H1 (cell line): ENCODE data around the gene HMHB1. TPM values are rescaled to one million over a fixed set of nuclear protein-coding genes. Genes with fewer than 3 reads are reported as not detected.
A peak's percentile ranks its signal among the peaks of the same experiment; 100 is the strongest.

Experiments used
- CTCF ChIA-PET: fragments of 300-600 bp; sonication (Branson Sonifier 250); formaldehyde crosslinking; loops from one replicate; lab custom pipeline; 2021; ENCODE audit not compliant: partially characterized antibody; lab: Charles Lee
- POLR2A ChIA-PET: fragments of 300-600 bp; sonication (Branson Sonifier 250); formaldehyde crosslinking; loops from one replicate; lab custom pipeline; 2021; ENCODE audit warnings: inconsistent platforms; ENCODE audit not compliant: partially characterized antibody; lab: Charles Lee
- DNase-seq, 2 experiments: peaks; one replicate each; pipeline versions ENCODE4 v3.0.0 to v3.0.0-alpha.2; 2010 to 2022; ENCODE audit warnings: low spot score in 2 of 2, low read depth in 1 of 2, mixed read lengths in 1 of 2
- FAIRE-seq: peaks from 2 replicates; lab custom pipeline; 2011; peaks lifted over from hg19 to GRCh38; lab: Jason Lieb, UNC
- H2AFZ ChIP-seq: 2 replicates; pipeline ENCODE4 v1.8.1; 2012; ENCODE audit warnings: low read length, inconsistent platforms
- H2AK5ac ChIP-seq: 2 replicates; pipeline ENCODE4 v1.6.1; 2013; ENCODE audit warnings: low read depth, low read length
- H2BK120ac ChIP-seq: replicated peaks from 2 replicates; pipeline ENCODE3; 2013; ENCODE audit warnings: low read depth, low read length, inconsistent platforms
- H2BK12ac ChIP-seq: 2 replicates; pipeline ENCODE4 v1.6.1; 2013; ENCODE audit warnings: low read depth, low read length
- H2BK15ac ChIP-seq: 2 replicates; pipeline ENCODE4 v1.6.1; 2013; ENCODE audit warnings: low read length
- H2BK20ac ChIP-seq: 2 replicates; pipeline ENCODE4 v1.6.1; 2013; ENCODE audit warnings: low read length
- H2BK5ac ChIP-seq: 2 replicates; pipeline ENCODE4 v1.6.1; 2013; ENCODE audit warnings: low read depth, low read length
- H3K14ac ChIP-seq: 2 replicates; pipeline ENCODE4 v1.6.1; 2013; ENCODE audit warnings: inconsistent platforms; ENCODE audit not compliant: insufficient read length
- H3K18ac ChIP-seq: 2 replicates; pipeline ENCODE4 v1.6.1; 2013; ENCODE audit warnings: low read length; ENCODE audit errors: extremely low read depth
- H3K23ac ChIP-seq: 2 replicates; pipeline ENCODE4 v1.6.1; 2013; ENCODE audit warnings: inconsistent platforms; ENCODE audit not compliant: insufficient read length
- H3K23me2 ChIP-seq: 2 replicates; pipeline ENCODE4 v1.6.1; 2013; ENCODE audit warnings: low read depth, low read length
- H3K27ac ChIP-seq: 2 replicates; pipeline ENCODE4 v1.6.1; 2011; ENCODE audit warnings: low read depth, low read length, inconsistent platforms
- H3K27me3 ChIP-seq, 4 experiments: replicated peaks in 1 of 4; 1 replicate in 1 of 4; 2 replicates in 3 of 4; pipeline versions ENCODE4 v1.6.1 to v1.8.1; 2011 to 2013; ENCODE audit warnings: low read length in 3 of 4, mild to moderate bottlenecking in 3 of 4, inconsistent platforms in 2 of 4, mixed read lengths in 2 of 4, moderate library complexity in 1 of 4; ENCODE audit not compliant: control insufficient read depth in 3 of 4, insufficient read depth in 3 of 4; ENCODE audit errors: extremely low read depth in 1 of 4
- H3K36me3 ChIP-seq, 4 experiments: 2 replicates each; pipeline versions ENCODE4 v1.6.1 to v1.8.1; 2011 to 2013; ENCODE audit warnings: mild to moderate bottlenecking in 4 of 4, low read length in 3 of 4, moderate library complexity in 2 of 4, control low read depth in 1 of 4, inconsistent platforms in 1 of 4; ENCODE audit not compliant: insufficient read depth in 4 of 4, control insufficient read depth in 2 of 4
- H3K4ac ChIP-seq: replicated peaks from 2 replicates; pipeline ENCODE3; 2013; ENCODE audit warnings: low read length, low read depth, mixed read lengths, inconsistent platforms; ENCODE audit not compliant: insufficient read length
- H3K4me1 ChIP-seq, 4 experiments: replicated peaks in 1 of 4; 1 replicate in 1 of 4; 2 replicates in 3 of 4; pipeline versions ENCODE4 v1.6.1 to v1.8.1; 2011 to 2013; ENCODE audit warnings: low read length in 3 of 4, inconsistent platforms in 2 of 4, mixed read lengths in 1 of 4; ENCODE audit not compliant: insufficient read depth in 4 of 4, control insufficient read depth in 3 of 4
- H3K4me2 ChIP-seq, 2 experiments: 2 replicates each; pipeline versions ENCODE4 v1.6.1 to v1.8.1; 2011 to 2013; ENCODE audit warnings: low read depth in 2 of 2, low read length in 2 of 2, control low read depth in 1 of 2, inconsistent platforms in 1 of 2, mild to moderate bottlenecking in 1 of 2; ENCODE audit not compliant: insufficient read depth in 1 of 2
- H3K4me3 ChIP-seq, 4 experiments: fragments of 200-600, 300-600 bp in 1 of 4; sonication (generic), shearing (Covaris generic), sonication (Bioruptor Twin) in 1 of 4; 2 replicates each; pipeline versions ENCODE4 v1.5.1 to v1.8.1; 2011 to 2016; ENCODE audit warnings: low read length in 4 of 4, low read depth in 3 of 4, control low read depth in 2 of 4, inconsistent platforms in 2 of 4, mild to moderate bottlenecking in 2 of 4, mixed read lengths in 1 of 4, moderate library complexity in 1 of 4; ENCODE audit not compliant: insufficient read depth in 2 of 4; ENCODE audit errors: extremely low read depth in 1 of 4
- H3K56ac ChIP-seq: replicated peaks from 2 replicates; pipeline ENCODE3; 2013; ENCODE audit warnings: low read depth, mild to moderate bottlenecking, mixed read lengths, low read length, inconsistent platforms; ENCODE audit not compliant: insufficient read length
- H3K79me1 ChIP-seq: 2 replicates; pipeline ENCODE4 v1.6.1; 2013; ENCODE audit warnings: low read depth, low read length, control low read depth
- H3K79me2 ChIP-seq, 2 experiments: 2 replicates each; pipeline versions ENCODE4 v1.6.1 to v1.8.1; 2012 to 2013; ENCODE audit warnings: low read length in 2 of 2, mild to moderate bottlenecking in 2 of 2, inconsistent platforms in 1 of 2; ENCODE audit not compliant: insufficient read depth in 2 of 2, control insufficient read depth in 1 of 2
- H3K9ac ChIP-seq, 4 experiments: replicated peaks in 1 of 4; 1 replicate in 1 of 4; 2 replicates in 3 of 4; pipeline versions ENCODE4 v1.6.1 to v1.8.1; 2011 to 2013; ENCODE audit warnings: low read depth in 3 of 4, low read length in 3 of 4, control low read depth in 2 of 4, mild to moderate bottlenecking in 2 of 4, moderate library complexity in 2 of 4, inconsistent platforms in 1 of 4; ENCODE audit errors: extremely low read depth in 1 of 4
- H3K9me3 ChIP-seq, 2 experiments: 2 replicates each; pipeline versions ENCODE4 v1.6.1 to v1.8.1; 2012 to 2013; ENCODE audit warnings: mild to moderate bottlenecking in 2 of 2, moderate library complexity in 2 of 2, control low read depth in 1 of 2, inconsistent platforms in 1 of 2, low read depth in 1 of 2, low read length in 1 of 2, mixed read lengths in 1 of 2; ENCODE audit not compliant: insufficient read depth in 2 of 2
- H4K20me1 ChIP-seq, 2 experiments: replicated peaks in 1 of 2; 2 replicates each; pipeline versions ENCODE3 to v1.8.1; 2011 to 2013; ENCODE audit warnings: inconsistent platforms in 2 of 2, low read length in 2 of 2, mild to moderate bottlenecking in 1 of 2; ENCODE audit not compliant: insufficient read depth in 2 of 2, control insufficient read depth in 1 of 2
- H4K5ac ChIP-seq: 2 replicates; pipeline ENCODE4 v1.6.1; 2013; ENCODE audit warnings: low read length, low read depth, mixed read lengths, inconsistent platforms; ENCODE audit not compliant: insufficient read length
- H4K8ac ChIP-seq: 2 replicates; pipeline ENCODE4 v1.8.0; 2013; ENCODE audit warnings: mild to moderate bottlenecking, moderate library complexity, low read length, inconsistent platforms; ENCODE audit not compliant: insufficient read depth; ENCODE audit errors: extremely low read depth
- H4K91ac ChIP-seq: replicated peaks from 2 replicates; pipeline ENCODE3; 2013; ENCODE audit warnings: low read length, mixed read lengths, inconsistent platforms; ENCODE audit not compliant: insufficient read length
- BACH1 ChIP-seq: IDR thresholded peaks from 2 replicates; pipeline ENCODE4 v1.6.1; 2012; ENCODE audit warnings: low read length, improper control_type of control experiment
- GABPA ChIP-seq: IDR thresholded peaks from 2 replicates; pipeline ENCODE4 v1.6.1; 2011; ENCODE audit warnings: mild to moderate bottlenecking, low read length, moderate library complexity, borderline replicate concordance; ENCODE audit not compliant: insufficient read depth
- MAFK ChIP-seq: IDR thresholded peaks from 2 replicates; pipeline ENCODE4 v1.6.1; 2012; ENCODE audit warnings: low read depth, mild to moderate bottlenecking, improper control_type of control experiment, low read length
- POU5F1 ChIP-seq: IDR thresholded peaks from 2 replicates; pipeline ENCODE4 v1.6.1; 2011; ENCODE audit warnings: low read depth, mild to moderate bottlenecking, low read length, moderate library complexity
- TAF7 ChIP-seq: optimal IDR thresholded peaks from 2 replicates; pipeline ENCODE3; 2011; ENCODE audit warnings: low read depth, mild to moderate bottlenecking, inconsistent platforms, low read length, moderate library complexity, borderline replicate concordance
- WGBS, 2 experiments: shearing (Covaris generic) in 1 of 2; methylation state at CpG; one replicate each; pipeline versions ENCODE4 v1.1.6 to v1.1.7; 2013 to 2015; ENCODE audit warnings: low lambda C conversion rate in 2 of 2, mixed read lengths in 2 of 2, inconsistent platforms in 1 of 2, low coverage in 1 of 2, missing lambda C conversion rate in 1 of 2; ENCODE audit not compliant: insufficient replicate concordance in 2 of 2, insufficient coverage in 1 of 2, insufficient read length in 1 of 2; ENCODE audit errors: extremely low coverage in 1 of 2, missing lambda C conversion rate in 1 of 2; 5-methylcytosine and 5-hydroxymethylcytosine counted together
- polyA plus RNA-seq, 7 experiments: library from polyadenylated mRNA; depleted of rRNA in 3 of 7; stranded (reverse) in 5 of 7; unstranded in 2 of 7; fragments of >200 nt in 5 of 7; fragments of 200-250 nt in 2 of 7; gene quantifications; 1 replicate in 5 of 7; 2 replicates in 1 of 7; 4 replicates in 1 of 7; pipeline versions ENCODE4 v1.2.1 to v1.2.3, GENCODE V29; 2011 to 2013; ENCODE audit warnings: missing spikeins in 2 of 7, mixed read lengths in 2 of 7
- total RNA-seq: library from RNA; stranded (reverse); fragmentation: NEBNext Ultra II Directional; extraction: Animal tissue kit (Norgen Biotek cat#: 25700); gene quantifications from 2 replicates; pipeline ENCODE4 v1.2.1, GENCODE V29; 2021

HMHB1 gene
- total and polyA plus RNA-seq, 2 of the 8 experiments (the other 6 are each of a cell fraction or from before 2014, with no cell fraction given): not detected

DNA sequence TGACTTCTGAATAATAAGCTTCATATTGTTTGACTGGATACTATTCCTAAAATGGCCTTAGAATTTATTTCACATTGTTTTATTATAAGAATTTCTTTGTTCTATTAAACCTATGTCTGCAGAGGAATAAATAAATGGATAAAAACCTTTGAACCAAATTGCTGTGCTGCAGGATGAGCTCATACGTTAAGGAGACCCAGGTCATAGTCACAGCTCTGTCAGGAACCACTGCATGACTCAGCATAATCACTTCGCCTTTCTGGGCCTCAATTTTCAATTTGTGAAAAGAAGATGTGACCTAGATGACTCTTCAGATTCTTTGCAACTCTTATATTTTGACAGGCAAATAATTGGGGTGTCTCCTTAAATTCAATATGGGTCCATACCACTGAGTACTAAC lies 36.7 kb upstream of the HMHB1 start:
- H2BK15ac ChIP-seq: no peak overlapping the region
- H3K23me2 ChIP-seq: no peaks in the 10 kb centered on the region
- 83% methylated on average over 2 of the region's 2 CpGs; no CpG with 5 or more reads in 1 of the 2 experiments for WGBS, 2 experiments
- H3K4me3 ChIP-seq: no peak overlapping the region
- H4K5ac ChIP-seq: no peak overlapping the region
- FAIRE-seq (no peak), DNase-seq (no peak)
- no peaks in the 10 kb centered on the region for H3K36me3 ChIP-seq
- no peak overlapping the region for H2AFZ ChIP-seq
- no peak overlapping the region for H2BK120ac ChIP-seq
- no peak overlapping the region for H2BK5ac ChIP-seq
- H3K79me2 ChIP-seq: no peaks in the 10 kb centered on the region
- H3K9me3 ChIP-seq: no peaks in the 10 kb centered on the region
- ChIA-PET POLR2A (no interaction called here), CTCF (no interaction called here)
- no peak overlapping the region for H3K9ac ChIP-seq
- no peaks in the 10 kb centered on the region for H4K20me1 ChIP-seq
- no peaks in the 10 kb centered on the region for H3K4me1 ChIP-seq
- H3K4me2 ChIP-seq: no peak overlapping the region
- no peak overlapping the region for H3K18ac ChIP-seq
- H3K4ac ChIP-seq: no peak overlapping the region
- no peak overlapping the region for H2AK5ac ChIP-seq
- no peak overlapping the region for H2BK20ac ChIP-seq
- H3K23ac ChIP-seq: no peak overlapping the region
- no peak overlapping the region for H4K91ac ChIP-seq
- no peak overlapping the region for H3K27ac ChIP-seq
- no peak overlapping the region for H3K14ac ChIP-seq
- no peak overlapping the region for H4K8ac ChIP-seq
- TF ChIP-seq MAFK: peak; percentile 56; the same call in 1 of the 2 replicates
- TF ChIP-seq GABPA: no peak
- TF ChIP-seq TAF7: no peak
- peak; percentile 55 for TF ChIP-seq BACH1
- no peak for TF ChIP-seq POU5F1
- H3K79me1 ChIP-seq: no peaks in the 10 kb centered on the region
- no peak overlapping the region for H2BK12ac ChIP-seq
- H3K56ac ChIP-seq: no peak overlapping the region
- H3K27me3 ChIP-seq: no peaks in the 10 kb centered on the region
